ENCODE measurements around the gene LIME1. TPM values are rescaled to one million over a fixed set of nuclear protein-coding genes. Genes with fewer than 3 reads are reported as not detected.

LIME1 gene
- total RNA-seq, 1 experiment from 2014 or later, result 4.5 TPM

GRCh38 chr20:63782051-63782471 lies 45.6 kb downstream of the LIME1 start:
- ChIA-PET POLR2A (no interaction called here), CTCF (interaction anchor here (0.7 kb wide), 1 partner anchor 69 kb away, joined by 6 read pairs; no protein-coding TSS in a partner anchor)
- H3K27me3 Mint-ChIP-seq (ENCODE audit: low read depth), result peaks cover 4% of the 10 kb centered on the region; the same call in 1 of the 2 replicates
- no peaks in the 10 kb centered on the region for H3K4me1 Mint-ChIP-seq
- H3K36me3 Mint-ChIP-seq, result peaks cover 11% of the 10 kb centered on the region
- DNase-seq (ENCODE audit: low spot score) (no peak), ATAC-seq (peak; percentile 44)
- H3K9me3 Mint-ChIP-seq, result peaks cover 15% of the 10 kb centered on the region
- no peak overlapping the region; the same call in 1 of the 2 replicates for H3K27ac Mint-ChIP-seq
- no peak overlapping the region for H3K4me3 Mint-ChIP-seq
- TF ChIP-seq JUN (CRISPR knock-in tag; IDR thresholded peaks at IDR 0.05) (no peak), FOXK1 (CRISPR knock-in tag; IDR thresholded peaks at IDR 0.05) (no peak), USF1 (CRISPR knock-in tag; IDR thresholded peaks at IDR 0.05) (no peak), E2F5 (CRISPR knock-in tag; IDR thresholded peaks at IDR 0.05) (no peak), MLX (CRISPR knock-in tag; IDR thresholded peaks at IDR 0.05) (no peak), NFE2L1 (CRISPR knock-in tag; IDR thresholded peaks at IDR 0.05) (no peak), SP1 (CRISPR knock-in tag; conservative IDR thresholded peaks at IDR 0.05) (no peak), ATF6 (CRISPR knock-in tag; IDR thresholded peaks at IDR 0.05) (no peak), ZNF396 (CRISPR knock-in tag; IDR thresholded peaks at IDR 0.05; ENCODE audit: borderline replicate concordance) (no peak), MXD4 (CRISPR knock-in tag; IDR thresholded peaks at IDR 0.05; ENCODE audit: borderline replicate concordance) (no peak), GTF2I (CRISPR knock-in tag; conservative IDR thresholded peaks at IDR 0.05) (no peak), NR3C1 (CRISPR knock-in tag; conservative IDR thresholded peaks at IDR 0.05; ENCODE audit: low read depth) (no peak), GRHL2 (CRISPR knock-in tag; IDR thresholded peaks at IDR 0.05; ENCODE audit: insufficient replicate concordance, severe bottlenecking) (no peak), ZNF232 (CRISPR knock-in tag; IDR thresholded peaks at IDR 0.05) (no peak), MYBL2 (CRISPR knock-in tag; IDR thresholded peaks at IDR 0.05) (no peak), ZNF532 (CRISPR knock-in tag; IDR thresholded peaks at IDR 0.05; ENCODE audit: borderline replicate concordance) (no peak), ZNF416 (CRISPR knock-in tag; IDR thresholded peaks at IDR 0.05) (no peak)
- TF ChIP-seq, protein P1, sequence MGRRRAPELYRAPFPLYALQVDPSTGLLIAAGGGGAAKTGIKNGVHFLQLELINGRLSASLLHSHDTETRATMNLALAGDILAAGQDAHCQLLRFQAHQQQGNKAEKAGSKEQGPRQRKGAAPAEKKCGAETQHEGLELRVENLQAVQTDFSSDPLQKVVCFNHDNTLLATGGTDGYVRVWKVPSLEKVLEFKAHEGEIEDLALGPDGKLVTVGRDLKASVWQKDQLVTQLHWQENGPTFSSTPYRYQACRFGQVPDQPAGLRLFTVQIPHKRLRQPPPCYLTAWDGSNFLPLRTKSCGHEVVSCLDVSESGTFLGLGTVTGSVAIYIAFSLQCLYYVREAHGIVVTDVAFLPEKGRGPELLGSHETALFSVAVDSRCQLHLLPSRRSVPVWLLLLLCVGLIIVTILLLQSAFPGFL (CRISPR knock-in tag; IDR thresholded peaks at IDR 0.05; ENCODE audit: borderline replicate concordance), result no peak

All from WTC11 (cell line).